Uterus (tissue), 2 donors: ENCODE measurements around the gene ALS2.

Experiments
- POLR2A ChIP-seq, 2 donors: fragments of 450-650 bp; IDR thresholded peaks; one replicate each; pipeline ENCODE4 v1.6.1; 2016; ENCODE audit warnings: antibody characterized with exemption in 2 of 2, mild to moderate bottlenecking in 1 of 2, moderate library complexity in 1 of 2
- TF ChIP-seq, protein P1 (sequence below), 4 experiments: fragments of 200-600 bp in 2 of 4; fragments of 450-650 bp in 2 of 4; sonication (generic) in 2 of 4; IDR thresholded peaks; one replicate each; pipeline ENCODE4 v1.5.1; 2016 to 2019; ENCODE audit warnings: antibody characterized with exemption in 4 of 4, mild to moderate bottlenecking in 2 of 4, moderate library complexity in 1 of 4

- TF ChIP-seq, protein P1, sequence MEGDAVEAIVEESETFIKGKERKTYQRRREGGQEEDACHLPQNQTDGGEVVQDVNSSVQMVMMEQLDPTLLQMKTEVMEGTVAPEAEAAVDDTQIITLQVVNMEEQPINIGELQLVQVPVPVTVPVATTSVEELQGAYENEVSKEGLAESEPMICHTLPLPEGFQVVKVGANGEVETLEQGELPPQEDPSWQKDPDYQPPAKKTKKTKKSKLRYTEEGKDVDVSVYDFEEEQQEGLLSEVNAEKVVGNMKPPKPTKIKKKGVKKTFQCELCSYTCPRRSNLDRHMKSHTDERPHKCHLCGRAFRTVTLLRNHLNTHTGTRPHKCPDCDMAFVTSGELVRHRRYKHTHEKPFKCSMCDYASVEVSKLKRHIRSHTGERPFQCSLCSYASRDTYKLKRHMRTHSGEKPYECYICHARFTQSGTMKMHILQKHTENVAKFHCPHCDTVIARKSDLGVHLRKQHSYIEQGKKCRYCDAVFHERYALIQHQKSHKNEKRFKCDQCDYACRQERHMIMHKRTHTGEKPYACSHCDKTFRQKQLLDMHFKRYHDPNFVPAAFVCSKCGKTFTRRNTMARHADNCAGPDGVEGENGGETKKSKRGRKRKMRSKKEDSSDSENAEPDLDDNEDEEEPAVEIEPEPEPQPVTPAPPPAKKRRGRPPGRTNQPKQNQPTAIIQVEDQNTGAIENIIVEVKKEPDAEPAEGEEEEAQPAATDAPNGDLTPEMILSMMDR (IDR thresholded peaks at IDR 0.05), result no peak
- no peak for TF ChIP-seq POLR2A (IDR thresholded peaks at IDR 0.05)
Measured at GRCh38 chr2:201816657-201817575, 36.2 kb upstream of the ALS2 start.
